ENCODE results near the gene PDZRN3. TPM values are rescaled to one million over a fixed set of nuclear protein-coding genes. Genes with fewer than 3 reads are reported as not detected.

PDZRN3 gene
- total RNA-seq, 1 experiment from 2014 or later: 0.17 TPM

DNA sequence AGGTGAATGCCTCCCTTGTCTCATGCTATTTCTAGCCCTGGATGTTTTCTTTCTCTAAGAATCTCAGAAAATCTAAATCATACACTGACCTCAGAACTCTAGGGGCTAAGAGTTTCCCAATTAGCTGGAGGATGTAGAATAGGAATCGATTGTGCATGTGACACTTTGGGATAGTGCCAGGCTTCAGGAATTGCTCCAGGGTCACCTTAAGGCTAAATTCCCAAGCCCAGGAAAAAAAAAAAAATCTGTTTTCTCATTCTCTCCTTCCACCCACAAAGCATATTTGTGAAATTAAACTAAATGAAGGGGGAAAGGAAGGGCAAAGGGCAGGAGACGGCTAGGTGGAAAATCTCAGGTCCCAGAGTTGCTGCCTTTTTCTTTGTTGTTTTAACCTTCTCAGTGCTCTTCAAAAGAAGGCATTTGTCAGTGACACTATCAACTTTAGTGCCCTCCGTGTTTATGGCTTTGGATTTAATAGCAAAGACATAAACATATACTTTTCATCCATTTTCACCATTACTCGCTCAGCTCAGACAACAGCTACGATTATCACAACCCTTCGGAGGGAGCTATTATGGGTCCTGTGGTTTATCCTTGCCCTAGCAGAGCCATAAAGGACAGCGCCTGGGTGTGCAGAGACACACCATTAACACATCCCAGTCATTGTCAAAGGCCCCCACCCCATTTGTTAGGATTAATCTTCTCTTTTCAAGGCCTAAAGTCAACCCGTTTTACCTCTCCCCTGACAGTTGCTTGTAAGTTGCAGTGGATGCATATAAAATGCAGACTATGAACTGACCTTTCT, 271.7 kb downstream of the PDZRN3 start:
- ChIA-PET RAD21 (ENCODE audit: low non-redundant PET in 1 of 2, low total read pairs in 2 of 2, uncharacterized antibody in 2 of 2, unreplicated experiment in 2 of 2) (no interaction called here), CTCF (no interaction called here), POLR2A (no interaction called here)
- H3K36me3 ChIP-seq (ENCODE audit: control insufficient read depth in 1 of 2, insufficient read depth in 2 of 2, low read length in 2 of 2): no peaks in the 10 kb centered on the region
- H3K9ac ChIP-seq (ENCODE audit: low read length): no peak overlapping the region
- DNase-seq (ENCODE audit: low read depth, low spot score) (no peak), ATAC-seq (no peak)
- no peak overlapping the region for H3K4me2 ChIP-seq (ENCODE audit: low read length)
- intact Hi-C loops (cut with micrococcal nuclease): no loop called here
- H3K9me3 ChIP-seq (ENCODE audit: control insufficient read depth in 1 of 2, insufficient read depth in 1 of 2, low read depth in 1 of 2, low read length in 2 of 2): no peaks in the 10 kb centered on the region
- peaks cover 10% of the 10 kb centered on the region; the same call in 1 of the 2 replicates for H3K27me3 ChIP-seq (ENCODE audit: insufficient read depth, low read length)
- no TSS peak for BruUV-seq (replicated peaks)
- no peaks in the 10 kb centered on the region for H4K20me1 ChIP-seq (ENCODE audit: insufficient read depth)
- TF ChIP-seq ZNF274 (IDR thresholded peaks at IDR 0.05; ENCODE audit: low read depth, low read length) (no peak), EZH2phosphoT487 (IDR thresholded peaks at IDR 0.05; ENCODE audit: borderline replicate concordance) (no peak), SRF (IDR thresholded peaks at IDR 0.05; ENCODE audit: low read depth) (no peak), ZFX (IDR thresholded peaks at IDR 0.05) (no peak), MAX (IDR thresholded peaks at IDR 0.05) (no peak), ELF1 (IDR thresholded peaks at IDR 0.05; ENCODE audit: borderline replicate concordance, low read depth) (no peak), CBX3 (IDR thresholded peaks at IDR 0.05; ENCODE audit: low read depth) (no peak), FOSL1 (IDR thresholded peaks at IDR 0.05; ENCODE audit: low read depth) (no peak), RAD21 (IDR thresholded peaks at IDR 0.05; ENCODE audit: low read depth) (no peak)
- TF ChIP-seq, protein P1, sequence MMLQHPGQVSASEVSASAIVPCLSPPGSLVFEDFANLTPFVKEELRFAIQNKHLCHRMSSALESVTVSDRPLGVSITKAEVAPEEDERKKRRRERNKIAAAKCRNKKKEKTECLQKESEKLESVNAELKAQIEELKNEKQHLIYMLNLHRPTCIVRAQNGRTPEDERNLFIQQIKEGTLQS (IDR thresholded peaks at IDR 0.05): no peak
- TF ChIP-seq, protein P2, sequence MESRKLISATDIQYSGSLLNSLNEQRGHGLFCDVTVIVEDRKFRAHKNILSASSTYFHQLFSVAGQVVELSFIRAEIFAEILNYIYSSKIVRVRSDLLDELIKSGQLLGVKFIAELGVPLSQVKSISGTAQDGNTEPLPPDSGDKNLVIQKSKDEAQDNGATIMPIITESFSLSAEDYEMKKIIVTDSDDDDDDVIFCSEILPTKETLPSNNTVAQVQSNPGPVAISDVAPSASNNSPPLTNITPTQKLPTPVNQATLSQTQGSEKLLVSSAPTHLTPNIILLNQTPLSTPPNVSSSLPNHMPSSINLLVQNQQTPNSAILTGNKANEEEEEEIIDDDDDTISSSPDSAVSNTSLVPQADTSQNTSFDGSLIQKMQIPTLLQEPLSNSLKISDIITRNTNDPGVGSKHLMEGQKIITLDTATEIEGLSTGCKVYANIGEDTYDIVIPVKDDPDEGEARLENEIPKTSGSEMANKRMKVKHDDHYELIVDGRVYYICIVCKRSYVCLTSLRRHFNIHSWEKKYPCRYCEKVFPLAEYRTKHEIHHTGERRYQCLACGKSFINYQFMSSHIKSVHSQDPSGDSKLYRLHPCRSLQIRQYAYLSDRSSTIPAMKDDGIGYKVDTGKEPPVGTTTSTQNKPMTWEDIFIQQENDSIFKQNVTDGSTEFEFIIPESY (IDR thresholded peaks at IDR 0.05; ENCODE audit: extremely low read depth, insufficient replicate concordance, low read length): no peak
- H3K4me3 ChIP-seq (replicated peaks in 1 of 2; ENCODE audit: low read depth in 1 of 2, low read length in 2 of 2): no peak overlapping the region
- H3K4me1 ChIP-seq (ENCODE audit: control insufficient read depth in 1 of 2, insufficient read depth in 2 of 2, low read length in 2 of 2): no peaks in the 10 kb centered on the region
- no peaks in the 10 kb centered on the region for H3K9me2 ChIP-seq (ENCODE audit: insufficient read depth)
- no peak overlapping the region for H3K27ac ChIP-seq (ENCODE audit: low read depth, low read length)
- no peaks in the 10 kb centered on the region for H3K79me2 ChIP-seq (ENCODE audit: insufficient read depth, low read length)
- no peak overlapping the region for H2AFZ ChIP-seq (ENCODE audit: low read depth, low read length, poor library complexity, severe bottlenecking)

Measured in HCT116 (cell line).